Transverse colon (tissue), 4 donors: ENCODE results near the gene KIF25. TPM values are rescaled to one million over a fixed set of nuclear protein-coding genes. Genes with fewer than 3 reads are reported as not detected.

Experiments
- DNase-seq: peaks from one replicate; pipeline ENCODE4 v3.0.0-alpha.2; 2019
- H3K27ac ChIP-seq, 4 donors: fragments of 200-600 bp; sonication (generic); 2 replicates each; pipeline ENCODE4 v1.5.1; 2016 to 2018; ENCODE audit warnings: inconsistent platforms in 4 of 4
- H3K27me3 ChIP-seq: fragments of 200-600 bp; sonication (generic); 2 replicates; pipeline ENCODE4 v1.5.1; 2017; ENCODE audit warnings: inconsistent platforms
- H3K36me3 ChIP-seq, 4 donors: fragments of 200-600 bp; sonication (generic); 2 replicates each; pipeline ENCODE4 v1.5.1; 2017 to 2019; ENCODE audit warnings: inconsistent platforms in 4 of 4
- H3K4me1 ChIP-seq, 4 donors: fragments of 200-600 bp; sonication (generic); 2 replicates each; pipeline ENCODE4 v1.5.1; 2017 to 2020; ENCODE audit warnings: inconsistent platforms in 4 of 4
- H3K4me3 ChIP-seq, 4 donors: fragments of 200-600 bp; sonication (generic); 1 replicate in 1 of 4; 2 replicates in 3 of 4; pipeline versions ENCODE4 v1.5.1 to v1.6.1; 2017 to 2019; ENCODE audit warnings: inconsistent platforms in 4 of 4
- H3K9me3 ChIP-seq, 2 donors: fragments of 200-600 bp; sonication (generic); 2 replicates each; pipeline ENCODE4 v1.5.1; 2017 to 2019; ENCODE audit warnings: inconsistent platforms in 2 of 2
- EP300 ChIP-seq: sonication (generic); formaldehyde crosslinking; IDR thresholded peaks from one replicate; pipeline ENCODE4 v1.6.1; 2017; ENCODE audit warnings: antibody characterized with exemption, low read depth
- POLR2A ChIP-seq: fragments of 450-650 bp; IDR thresholded peaks from one replicate; pipeline ENCODE4 v1.6.1; 2016; ENCODE audit warnings: antibody characterized with exemption, mild to moderate bottlenecking, moderate library complexity
- POLR2AphosphoS5 ChIP-seq, 3 donors: sonication (generic); formaldehyde crosslinking; IDR thresholded peaks; one replicate each; pipeline ENCODE4 v1.6.1; 2016; ENCODE audit warnings: antibody characterized with exemption in 3 of 3
- WGBS, 2 donors: methylation state at CpG; one replicate each; pipeline ENCODE4 v1.1.5; 2018; ENCODE audit warnings: low coverage in 1 of 2; 5-methylcytosine and 5-hydroxymethylcytosine counted together
- in situ Hi-C, 4 donors: fragments of 200-750 bp; cut with MboI; loops; one replicate each; pipeline versions ENCODE4 v1.15.0 to v1.15.1; 2017; ENCODE audit warnings: low sequenced_read_pairs in 3 of 4, low pct_ligation_motif_present in 1 of 4, low pct_unique_long_range_greater_than_20kb in 1 of 4
- intact Hi-C: fragments of 100-400 bp; cut with DNase I; formaldehyde crosslinking; loops from one replicate; pipeline ENCODE4 v1.15.1; 2023; ENCODE audit warnings: low total_unique reads
- total RNA-seq, 4 donors: library from RNA; depleted of rRNA; stranded (reverse); fragments of >200 nt; gene quantifications; one replicate each; pipeline ENCODE4 v1.1.0, GENCODE V29; 2016
- TF ChIP-seq, protein P1 (sequence below), 5 experiments: fragments of 200-600 bp in 3 of 5; fragments of 450-650 bp in 2 of 5; sonication (generic) in 3 of 5; IDR thresholded peaks; 1 replicate in 2 of 5; 2 replicates in 3 of 5; pipeline ENCODE4 v1.5.1; 2016 to 2017; ENCODE audit warnings: antibody characterized with exemption in 5 of 5, inconsistent platforms in 3 of 5, mild to moderate bottlenecking in 2 of 5, moderate library complexity in 1 of 5

Gene KIF25
- total RNA-seq, 4 donors from 2014 or later = not detected

DNA sequence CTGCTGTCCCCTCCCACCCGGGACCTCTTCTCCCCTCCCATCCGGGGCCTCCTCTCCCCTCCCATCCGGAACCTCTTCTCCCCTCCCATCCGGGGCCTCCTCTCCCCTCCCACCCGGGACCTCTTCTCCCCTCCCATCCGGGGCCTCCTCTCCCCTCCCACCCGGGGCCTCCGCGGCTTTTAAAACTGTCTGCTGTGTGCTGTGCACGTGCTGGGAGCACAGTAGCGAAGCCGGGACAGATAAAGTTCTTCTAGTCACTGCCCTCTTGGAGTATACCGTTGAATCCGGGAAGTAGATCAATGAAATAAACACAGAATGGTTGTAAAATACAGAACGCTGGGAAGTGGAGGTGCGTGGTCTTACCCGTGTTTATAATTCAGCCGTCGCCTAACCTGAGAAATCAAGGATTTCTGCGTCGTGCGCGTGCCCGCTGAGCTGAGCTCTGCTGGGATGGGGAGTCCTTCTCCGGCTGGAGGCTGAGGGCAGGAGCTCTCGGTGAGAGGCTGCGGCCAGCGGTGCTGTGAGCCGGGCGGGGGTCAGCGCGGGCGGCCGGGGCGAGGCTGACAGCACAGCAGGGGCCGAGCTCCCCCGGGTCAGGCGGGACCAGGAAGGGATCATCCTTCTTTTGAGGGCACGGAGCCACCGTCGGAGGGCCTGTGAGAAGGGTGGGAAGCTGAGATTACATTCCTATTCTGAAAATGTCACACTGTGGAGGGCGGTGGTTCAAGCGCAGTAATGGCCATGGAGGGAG is 19.6 kb upstream of the KIF25 start:
- Histone ChIP-seq H3K27me3 (no peaks in the 10 kb centered on the region), H3K27ac (no peak overlapping the region), H3K4me1 (peaks cover 0 to 12% (median 3%) of the 10 kb centered on the region in 4 donors), H3K9me3 (no peaks in the 10 kb centered on the region), H3K4me3 (no peak overlapping the region), H3K36me3 (no peaks in the 10 kb centered on the region)
- TF ChIP-seq POLR2AphosphoS5 (IDR thresholded peaks at IDR 0.05) (no peak), EP300 (no peak), POLR2A (no peak)
- TF ChIP-seq, protein P1, sequence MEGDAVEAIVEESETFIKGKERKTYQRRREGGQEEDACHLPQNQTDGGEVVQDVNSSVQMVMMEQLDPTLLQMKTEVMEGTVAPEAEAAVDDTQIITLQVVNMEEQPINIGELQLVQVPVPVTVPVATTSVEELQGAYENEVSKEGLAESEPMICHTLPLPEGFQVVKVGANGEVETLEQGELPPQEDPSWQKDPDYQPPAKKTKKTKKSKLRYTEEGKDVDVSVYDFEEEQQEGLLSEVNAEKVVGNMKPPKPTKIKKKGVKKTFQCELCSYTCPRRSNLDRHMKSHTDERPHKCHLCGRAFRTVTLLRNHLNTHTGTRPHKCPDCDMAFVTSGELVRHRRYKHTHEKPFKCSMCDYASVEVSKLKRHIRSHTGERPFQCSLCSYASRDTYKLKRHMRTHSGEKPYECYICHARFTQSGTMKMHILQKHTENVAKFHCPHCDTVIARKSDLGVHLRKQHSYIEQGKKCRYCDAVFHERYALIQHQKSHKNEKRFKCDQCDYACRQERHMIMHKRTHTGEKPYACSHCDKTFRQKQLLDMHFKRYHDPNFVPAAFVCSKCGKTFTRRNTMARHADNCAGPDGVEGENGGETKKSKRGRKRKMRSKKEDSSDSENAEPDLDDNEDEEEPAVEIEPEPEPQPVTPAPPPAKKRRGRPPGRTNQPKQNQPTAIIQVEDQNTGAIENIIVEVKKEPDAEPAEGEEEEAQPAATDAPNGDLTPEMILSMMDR (IDR thresholded peaks at IDR 0.05) = no peak
- in situ Hi-C loops (no loop called here), intact Hi-C loops (no loop called here)
- 92 to 96% methylated on average over 5 to 38 of the region's 43 CpGs for WGBS, 2 donors
- no peak for DNase-seq

DNA sequence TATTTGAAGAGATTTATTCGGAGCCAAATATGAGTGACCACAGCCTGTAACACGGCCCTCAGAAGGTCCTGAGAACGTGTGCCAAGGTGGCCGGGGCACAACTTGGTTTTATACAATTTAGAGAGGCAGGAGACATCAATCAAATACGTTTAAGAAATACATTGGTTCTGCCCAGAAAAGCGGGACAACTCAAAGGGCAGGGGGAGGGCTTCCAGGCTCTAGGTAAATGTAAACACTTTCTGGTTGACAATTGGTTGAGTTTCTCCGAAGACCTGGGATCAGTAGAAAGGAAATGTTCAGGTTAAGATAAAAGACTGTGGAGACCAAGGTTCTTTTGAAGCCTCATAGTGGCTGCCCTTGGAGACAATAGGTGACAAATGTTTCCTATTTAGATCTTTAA is 18.9 kb upstream of the KIF25 start:
- WGBS, 2 donors = 78 to 87% methylated on average over 6 to 7 of the region's 7 CpGs
- Histone ChIP-seq H3K9me3 (no peaks in the 10 kb centered on the region), H3K4me3 (no peak overlapping the region), H3K4me1 (peaks cover 0 to 12% (median 3%) of the 10 kb centered on the region in 4 donors), H3K27ac (no peak overlapping the region), H3K27me3 (no peaks in the 10 kb centered on the region), H3K36me3 (no peaks in the 10 kb centered on the region)
- TF ChIP-seq EP300 (no peak), POLR2AphosphoS5 (IDR thresholded peaks at IDR 0.05) (no peak), POLR2A (no peak)
- TF ChIP-seq, protein P1 (IDR thresholded peaks at IDR 0.05) = no peak
- DNase-seq = no peak
- intact Hi-C loops (no loop called here), in situ Hi-C loops (no loop called here)

DNA sequence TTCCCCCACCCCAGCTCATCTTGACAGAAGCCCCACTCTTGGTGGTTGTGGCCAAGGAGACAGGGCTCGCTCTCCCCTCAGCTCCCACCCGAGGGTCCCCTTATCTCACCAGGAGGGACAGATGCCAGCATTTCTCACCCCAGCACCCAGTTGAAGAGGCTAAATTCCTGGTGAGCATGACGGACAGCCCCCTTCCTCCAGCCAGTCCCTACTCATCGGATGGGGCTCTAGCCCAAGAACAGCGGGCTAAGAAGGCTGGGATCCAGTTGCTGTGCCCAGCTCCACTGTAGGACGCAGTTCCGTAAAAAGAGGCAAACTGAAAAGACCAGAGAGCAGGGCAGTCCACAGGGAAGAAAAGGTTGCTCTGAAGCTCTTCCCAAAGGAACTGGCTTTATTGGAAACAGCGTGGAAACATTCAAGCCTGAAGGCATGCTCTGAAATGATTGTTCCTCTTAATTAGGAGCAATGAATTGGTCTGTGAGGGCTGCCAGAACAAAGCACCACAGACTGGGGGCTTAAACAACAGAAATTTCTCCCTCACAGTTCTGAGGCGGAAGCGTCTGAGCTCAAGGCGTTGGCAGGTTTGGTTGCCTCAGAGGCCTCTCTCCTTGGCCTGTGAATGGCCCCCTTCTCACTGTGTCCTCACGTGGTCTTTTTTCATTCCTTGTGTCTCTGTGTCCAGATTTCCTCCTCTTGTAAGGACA is 17.9 kb upstream of the KIF25 start:
- Histone ChIP-seq H3K27me3 (no peaks in the 10 kb centered on the region), H3K4me3 (no peak overlapping the region), H3K36me3 (no peaks in the 10 kb centered on the region), H3K27ac (no peak overlapping the region), H3K4me1 (peaks cover 0 to 8% (median 3%) of the 10 kb centered on the region in 4 donors), H3K9me3 (no peaks in the 10 kb centered on the region)
- no peak for TF ChIP-seq POLR2A
- TF ChIP-seq EP300 = no peak
- TF ChIP-seq, protein P1 (IDR thresholded peaks at IDR 0.05) = no peak
- TF ChIP-seq POLR2AphosphoS5 (IDR thresholded peaks at IDR 0.05) = no peak
- in situ Hi-C loops = no loop called here
- WGBS, 2 donors = 83 to 93% methylated on average over 4 to 12 of the region's 12 CpGs
- DNase-seq = no peak
- intact Hi-C loops = no loop called here

DNA sequence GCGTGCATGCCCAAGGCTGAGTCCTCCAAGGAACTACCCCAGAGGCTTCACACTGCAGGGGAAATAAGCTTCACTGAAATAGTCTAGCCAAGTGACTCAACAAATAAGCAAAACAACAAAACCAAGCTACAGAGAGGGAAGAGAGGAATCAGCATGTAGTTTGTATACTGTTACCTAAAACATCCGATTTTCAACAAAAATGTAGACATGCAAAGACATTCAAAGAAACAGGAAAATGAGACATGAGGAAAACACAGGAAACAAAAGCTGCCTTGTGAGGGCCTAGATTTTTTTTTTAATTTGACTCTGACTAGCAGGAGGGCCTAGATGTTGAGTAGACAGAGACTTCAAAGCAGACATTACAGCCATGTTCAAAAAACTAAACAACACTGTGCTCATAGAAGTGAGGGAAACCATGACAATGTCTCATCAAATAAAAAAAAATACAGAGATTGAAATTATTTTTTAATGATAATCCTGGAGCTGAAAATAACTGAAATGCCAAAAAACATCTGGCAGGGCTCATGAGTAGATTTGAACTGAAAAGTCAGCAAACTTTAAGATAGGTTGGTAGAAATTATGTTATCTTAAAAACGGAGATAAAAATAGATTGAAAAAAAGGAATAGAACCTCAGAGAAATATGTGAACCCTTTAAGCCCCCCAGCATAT is 16.4 kb upstream of the KIF25 start:
- Histone ChIP-seq H3K9me3 (no peaks in the 10 kb centered on the region), H3K27ac (no peak overlapping the region), H3K4me1 (no peaks in the 10 kb centered on the region), H3K36me3 (no peaks in the 10 kb centered on the region), H3K27me3 (no peaks in the 10 kb centered on the region), H3K4me3 (no peak overlapping the region)
- intact Hi-C loops = no loop called here
- in situ Hi-C loops = no loop called here
- WGBS, 2 donors = 67 to 75% methylated on average over 2 to 3 of the region's 3 CpGs
- TF ChIP-seq POLR2A (no peak), POLR2AphosphoS5 (IDR thresholded peaks at IDR 0.05) (no peak), EP300 (no peak)
- TF ChIP-seq, protein P1 (IDR thresholded peaks at IDR 0.05) = no peak
- no peak for DNase-seq
